ENCODE measurements around the gene PSMA6.
"Not testable (repeated sequence)": the region's sequence is repeated elsewhere in the genome, so short reads cannot be mapped to it uniquely, and the experiment has no call there.

Gene PSMA6

DNA sequence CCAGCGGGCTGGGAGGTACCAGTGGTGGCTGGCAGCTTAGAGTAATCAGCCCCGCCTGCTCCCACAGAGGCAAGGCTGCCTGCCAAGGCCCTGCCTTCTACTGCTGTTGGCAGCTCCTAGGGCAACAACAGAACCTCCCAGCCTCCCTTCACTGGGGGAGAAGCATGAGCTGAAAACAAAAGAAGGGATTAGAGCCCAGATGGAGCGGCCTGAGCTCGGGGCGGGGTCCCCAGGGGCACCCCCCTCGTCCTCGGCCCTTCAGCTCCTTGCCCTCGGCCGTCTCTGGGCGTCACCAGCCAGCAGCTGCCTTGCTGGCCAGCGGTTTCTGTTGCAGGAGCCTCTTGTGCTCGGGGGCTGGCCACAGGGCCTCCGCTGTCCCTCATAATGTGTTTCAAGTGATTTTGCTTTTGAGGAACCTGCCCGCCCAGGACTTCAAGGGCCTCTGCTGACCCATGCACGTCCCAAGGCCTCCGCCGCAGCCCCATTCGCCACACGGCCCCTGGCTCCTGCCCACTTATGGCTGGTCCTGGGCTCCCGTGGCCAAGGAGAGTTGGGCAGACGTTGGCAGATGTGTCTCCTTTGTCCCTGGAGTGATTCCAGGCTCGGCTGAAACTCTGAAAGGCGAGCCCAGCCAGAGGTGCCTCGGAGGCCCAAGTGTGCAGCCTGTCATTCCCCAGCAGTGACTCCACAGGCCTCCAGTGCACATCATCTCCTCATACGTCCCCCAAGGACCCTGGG, 49.7 kb downstream of the PSMA6 start:
- peak overlapping the region; percentile 92 for H3K27ac ChIP-seq
- TF ChIP-seq, protein P1, sequence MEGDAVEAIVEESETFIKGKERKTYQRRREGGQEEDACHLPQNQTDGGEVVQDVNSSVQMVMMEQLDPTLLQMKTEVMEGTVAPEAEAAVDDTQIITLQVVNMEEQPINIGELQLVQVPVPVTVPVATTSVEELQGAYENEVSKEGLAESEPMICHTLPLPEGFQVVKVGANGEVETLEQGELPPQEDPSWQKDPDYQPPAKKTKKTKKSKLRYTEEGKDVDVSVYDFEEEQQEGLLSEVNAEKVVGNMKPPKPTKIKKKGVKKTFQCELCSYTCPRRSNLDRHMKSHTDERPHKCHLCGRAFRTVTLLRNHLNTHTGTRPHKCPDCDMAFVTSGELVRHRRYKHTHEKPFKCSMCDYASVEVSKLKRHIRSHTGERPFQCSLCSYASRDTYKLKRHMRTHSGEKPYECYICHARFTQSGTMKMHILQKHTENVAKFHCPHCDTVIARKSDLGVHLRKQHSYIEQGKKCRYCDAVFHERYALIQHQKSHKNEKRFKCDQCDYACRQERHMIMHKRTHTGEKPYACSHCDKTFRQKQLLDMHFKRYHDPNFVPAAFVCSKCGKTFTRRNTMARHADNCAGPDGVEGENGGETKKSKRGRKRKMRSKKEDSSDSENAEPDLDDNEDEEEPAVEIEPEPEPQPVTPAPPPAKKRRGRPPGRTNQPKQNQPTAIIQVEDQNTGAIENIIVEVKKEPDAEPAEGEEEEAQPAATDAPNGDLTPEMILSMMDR (conservative IDR thresholded peaks at IDR 0.05), result no peak

DNA sequence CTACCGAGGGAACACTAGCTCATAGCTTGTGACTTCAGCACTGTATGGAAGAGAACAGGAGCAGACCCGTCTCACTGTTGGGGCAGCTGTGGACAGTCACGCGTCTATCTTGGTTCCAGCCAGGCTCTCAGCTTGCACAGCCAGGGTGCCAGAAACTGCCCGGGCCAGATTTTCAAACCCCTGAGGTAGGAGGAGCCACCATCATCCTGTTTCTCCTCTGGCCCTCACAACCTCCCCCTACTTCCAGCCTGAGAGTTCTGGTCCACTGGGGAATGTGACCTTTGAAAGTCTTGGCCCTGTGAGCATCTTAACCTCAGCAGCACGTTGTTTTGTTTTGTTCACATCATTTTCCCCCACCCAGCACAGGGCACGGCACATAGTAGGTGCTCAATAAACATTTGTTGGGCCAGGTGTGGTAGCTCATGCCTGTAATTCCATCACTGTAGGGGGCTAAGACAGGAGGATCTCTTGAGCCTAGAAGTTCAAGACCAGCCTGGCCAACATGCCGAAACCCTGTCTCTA, 50.4 kb downstream of the PSMA6 start:
- TF ChIP-seq, protein P1 (conservative IDR thresholded peaks at IDR 0.05), result no peak
- peak overlapping the region; percentile 92 for H3K27ac ChIP-seq

- TF ChIP-seq, protein P1 (conservative IDR thresholded peaks at IDR 0.05), result no peak
Measured at GRCh38 chr14:35343702-35344101, 51.5 kb downstream of the PSMA6 start.

DNA sequence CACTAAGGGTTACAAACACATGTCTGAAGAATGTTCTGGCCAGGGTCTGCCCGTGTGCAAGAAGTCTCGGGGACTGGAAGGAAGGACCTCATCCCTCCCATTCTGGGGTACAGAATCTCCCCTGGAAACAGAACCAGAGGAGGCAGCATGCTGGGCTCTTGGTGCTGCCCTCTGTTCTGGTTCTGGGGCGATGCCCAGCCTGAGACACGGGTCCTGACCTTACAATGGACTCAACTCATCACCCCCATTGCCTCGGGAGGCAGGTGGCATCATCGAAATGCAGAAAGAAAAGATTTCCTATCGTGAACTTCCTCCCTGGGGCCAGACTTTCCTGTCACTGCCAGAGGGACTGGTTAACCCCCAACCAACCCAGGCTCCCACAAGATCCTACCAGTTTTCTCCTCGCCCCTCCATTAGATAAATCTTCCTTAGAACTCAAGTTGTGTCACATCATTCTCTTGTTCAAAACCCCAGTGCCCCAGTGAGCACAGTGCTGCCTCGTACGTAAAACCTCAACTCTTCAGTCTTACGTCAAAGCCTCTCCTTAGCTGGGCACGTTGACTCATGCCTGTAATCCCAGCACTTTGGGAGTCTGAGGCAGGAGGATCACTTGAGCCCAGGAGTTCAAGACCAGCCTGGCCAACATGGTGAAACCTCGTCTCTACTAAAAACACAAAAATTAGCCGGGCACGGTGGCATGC, 52.1 kb downstream of the PSMA6 start:
- no peak overlapping the region for H3K27ac ChIP-seq
- TF ChIP-seq, protein P1 (conservative IDR thresholded peaks at IDR 0.05), result no peak

More at GRCh38 chr14:35343702-35344101, 51.5 kb downstream of the PSMA6 start:
- H3K27ac ChIP-seq, result no peak overlapping the region

DNA sequence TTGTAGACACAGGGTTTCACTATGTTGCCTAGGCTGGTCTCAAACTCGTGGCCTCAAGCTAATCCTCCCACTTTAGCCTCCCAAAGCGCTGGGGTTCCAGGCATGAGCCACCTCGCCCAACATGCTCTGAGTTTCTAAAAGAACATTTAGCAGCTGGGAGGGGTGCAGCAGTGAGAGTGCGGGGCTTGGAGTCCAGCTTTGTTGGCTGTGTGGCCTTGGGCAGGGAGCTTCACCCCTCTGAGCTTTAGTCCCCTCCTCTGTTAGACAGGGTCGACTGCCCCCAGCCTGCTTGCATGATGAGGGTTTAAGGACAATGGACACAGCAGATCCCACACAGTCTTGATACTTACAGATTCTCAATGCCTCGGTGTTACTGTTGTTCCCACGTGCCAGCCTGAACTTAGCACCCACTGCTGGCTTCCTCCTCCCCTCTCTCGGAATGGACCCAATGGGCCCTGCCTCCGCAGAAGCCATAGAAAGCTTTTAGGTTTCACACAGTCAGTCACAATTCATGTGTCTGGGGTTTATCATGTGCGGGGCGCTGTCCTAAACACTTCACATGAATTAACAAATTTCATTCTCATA, 54.6 kb downstream of the PSMA6 start:
- no peak overlapping the region for H3K27ac ChIP-seq
- TF ChIP-seq, protein P1 (conservative IDR thresholded peaks at IDR 0.05), result no peak

GRCh38 chr14:35347323-35348043, 55.3 kb downstream of the PSMA6 start:
- H3K27ac ChIP-seq, result no peak overlapping the region
- TF ChIP-seq, protein P1 (conservative IDR thresholded peaks at IDR 0.05), result no peak

- H3K27ac ChIP-seq, result not testable (repeated sequence)
Measured at GRCh38 chr14:35348044-35348380, 55.8 kb downstream of the PSMA6 start.

Data from VCaP (cell line).